ENCODE measurements around the gene CHRM4.

CHRM4 gene

DNA sequence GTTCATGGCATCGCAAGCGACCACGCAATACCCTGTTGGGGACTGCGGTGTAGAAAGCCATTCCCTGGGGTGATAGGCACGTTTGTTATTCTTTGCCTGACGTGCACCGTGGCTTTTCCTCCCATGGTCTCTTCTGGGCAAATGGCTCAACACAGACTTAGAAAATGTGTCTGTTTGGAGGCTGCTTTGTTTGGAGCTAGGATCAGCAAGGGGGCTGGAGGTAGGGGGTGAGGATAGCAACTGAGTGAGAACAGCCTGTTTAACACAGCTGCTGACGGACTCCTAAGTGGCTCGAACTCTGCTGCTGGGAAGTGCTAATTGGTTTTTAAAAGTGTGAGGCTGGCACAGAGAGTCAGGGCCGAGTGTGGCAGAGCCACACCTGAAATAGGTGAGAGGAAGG is 16.1 kb upstream of the CHRM4 start:
- TF ChIP-seq, protein P1, sequence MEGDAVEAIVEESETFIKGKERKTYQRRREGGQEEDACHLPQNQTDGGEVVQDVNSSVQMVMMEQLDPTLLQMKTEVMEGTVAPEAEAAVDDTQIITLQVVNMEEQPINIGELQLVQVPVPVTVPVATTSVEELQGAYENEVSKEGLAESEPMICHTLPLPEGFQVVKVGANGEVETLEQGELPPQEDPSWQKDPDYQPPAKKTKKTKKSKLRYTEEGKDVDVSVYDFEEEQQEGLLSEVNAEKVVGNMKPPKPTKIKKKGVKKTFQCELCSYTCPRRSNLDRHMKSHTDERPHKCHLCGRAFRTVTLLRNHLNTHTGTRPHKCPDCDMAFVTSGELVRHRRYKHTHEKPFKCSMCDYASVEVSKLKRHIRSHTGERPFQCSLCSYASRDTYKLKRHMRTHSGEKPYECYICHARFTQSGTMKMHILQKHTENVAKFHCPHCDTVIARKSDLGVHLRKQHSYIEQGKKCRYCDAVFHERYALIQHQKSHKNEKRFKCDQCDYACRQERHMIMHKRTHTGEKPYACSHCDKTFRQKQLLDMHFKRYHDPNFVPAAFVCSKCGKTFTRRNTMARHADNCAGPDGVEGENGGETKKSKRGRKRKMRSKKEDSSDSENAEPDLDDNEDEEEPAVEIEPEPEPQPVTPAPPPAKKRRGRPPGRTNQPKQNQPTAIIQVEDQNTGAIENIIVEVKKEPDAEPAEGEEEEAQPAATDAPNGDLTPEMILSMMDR (IDR thresholded peaks at IDR 0.05; ENCODE audit: insufficient read depth, low read length, poor library complexity, severe bottlenecking) = no peak
- TF ChIP-seq EZH2phosphoT487 (conservative IDR thresholded peaks at IDR 0.05; ENCODE audit: low read length) = no peak
- Histone ChIP-seq H3F3A (ENCODE audit: insufficient read depth) (no peaks in the 10 kb centered on the region), H3K36me3 (ENCODE audit: low read length) (no peaks in the 10 kb centered on the region), H3K9me3 (ENCODE audit: insufficient read depth, low read length) (no peaks in the 10 kb centered on the region), H4K20me1 (ENCODE audit: low read depth, low read length) (no peaks in the 10 kb centered on the region), H3K9ac (ENCODE audit: low read length) (no peak overlapping the region), H3K4me3 (ENCODE audit: insufficient read depth, low read length, poor library complexity, severe bottlenecking) (no peak overlapping the region), H3K9me2 (replicated peaks; ENCODE audit: insufficient read depth, low read length) (no peaks in the 10 kb centered on the region), H3K79me2 (ENCODE audit: insufficient read depth, low read length) (no peaks in the 10 kb centered on the region), H3K4me2 (ENCODE audit: low read depth, low read length, poor library complexity, severe bottlenecking) (no peak overlapping the region), H2AFZ (ENCODE audit: low read depth, low read length, severe bottlenecking) (no peak overlapping the region), H3K27me3 (ENCODE audit: low read length) (no peaks in the 10 kb centered on the region), H3K27ac (ENCODE audit: low read depth, low read length) (no peak overlapping the region)

DNA sequence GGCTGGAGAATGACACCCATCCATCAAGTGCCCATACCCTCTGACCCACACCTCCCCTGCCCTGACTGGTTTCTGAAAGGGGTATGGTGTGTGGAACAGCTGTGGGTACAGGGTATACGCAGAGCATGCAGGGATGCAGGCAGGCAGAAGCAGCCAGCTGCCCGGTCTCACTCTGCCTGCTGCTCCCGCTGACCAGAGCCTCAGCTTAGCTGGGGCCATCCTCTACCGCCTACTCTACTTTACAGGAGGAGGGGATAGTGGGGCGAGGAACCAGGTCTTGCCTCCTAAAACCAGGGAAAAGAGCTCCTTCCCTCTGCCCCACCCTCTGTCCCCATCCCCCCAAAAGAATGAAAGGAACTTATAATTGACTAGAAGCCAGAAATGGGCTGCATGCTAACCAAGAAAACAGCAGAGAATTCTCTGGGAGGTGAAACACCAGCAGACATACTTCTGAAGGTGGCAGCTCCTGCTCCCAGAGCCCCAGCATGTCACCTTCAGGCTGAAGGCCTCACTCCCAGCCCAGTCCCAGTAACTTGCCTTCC is 13.0 kb upstream of the CHRM4 start:
- no peaks in the 10 kb centered on the region for H3F3A ChIP-seq (ENCODE audit: insufficient read depth)
- no peak for TF ChIP-seq EZH2phosphoT487 (conservative IDR thresholded peaks at IDR 0.05; ENCODE audit: low read length)
- TF ChIP-seq, protein P1 (IDR thresholded peaks at IDR 0.05; ENCODE audit: insufficient read depth, low read length, poor library complexity, severe bottlenecking) = no peak
- H3K79me2 ChIP-seq (ENCODE audit: insufficient read depth, low read length) = no peaks in the 10 kb centered on the region
- no peak overlapping the region for H3K4me3 ChIP-seq (ENCODE audit: insufficient read depth, low read length, poor library complexity, severe bottlenecking)
- H3K27ac ChIP-seq (ENCODE audit: low read depth, low read length) = no peak overlapping the region
- no peaks in the 10 kb centered on the region for H3K27me3 ChIP-seq (ENCODE audit: low read length)
- H3K9ac ChIP-seq (ENCODE audit: low read length) = no peak overlapping the region
- no peaks in the 10 kb centered on the region for H3K9me3 ChIP-seq (ENCODE audit: insufficient read depth, low read length)
- H3K9me2 ChIP-seq (replicated peaks; ENCODE audit: insufficient read depth, low read length) = no peaks in the 10 kb centered on the region
- no peaks in the 10 kb centered on the region for H4K20me1 ChIP-seq (ENCODE audit: low read depth, low read length)
- no peak overlapping the region for H3K4me2 ChIP-seq (ENCODE audit: low read depth, low read length, poor library complexity, severe bottlenecking)
- H2AFZ ChIP-seq (ENCODE audit: low read depth, low read length, severe bottlenecking) = no peak overlapping the region
- H3K36me3 ChIP-seq (ENCODE audit: low read length) = no peaks in the 10 kb centered on the region

DNA sequence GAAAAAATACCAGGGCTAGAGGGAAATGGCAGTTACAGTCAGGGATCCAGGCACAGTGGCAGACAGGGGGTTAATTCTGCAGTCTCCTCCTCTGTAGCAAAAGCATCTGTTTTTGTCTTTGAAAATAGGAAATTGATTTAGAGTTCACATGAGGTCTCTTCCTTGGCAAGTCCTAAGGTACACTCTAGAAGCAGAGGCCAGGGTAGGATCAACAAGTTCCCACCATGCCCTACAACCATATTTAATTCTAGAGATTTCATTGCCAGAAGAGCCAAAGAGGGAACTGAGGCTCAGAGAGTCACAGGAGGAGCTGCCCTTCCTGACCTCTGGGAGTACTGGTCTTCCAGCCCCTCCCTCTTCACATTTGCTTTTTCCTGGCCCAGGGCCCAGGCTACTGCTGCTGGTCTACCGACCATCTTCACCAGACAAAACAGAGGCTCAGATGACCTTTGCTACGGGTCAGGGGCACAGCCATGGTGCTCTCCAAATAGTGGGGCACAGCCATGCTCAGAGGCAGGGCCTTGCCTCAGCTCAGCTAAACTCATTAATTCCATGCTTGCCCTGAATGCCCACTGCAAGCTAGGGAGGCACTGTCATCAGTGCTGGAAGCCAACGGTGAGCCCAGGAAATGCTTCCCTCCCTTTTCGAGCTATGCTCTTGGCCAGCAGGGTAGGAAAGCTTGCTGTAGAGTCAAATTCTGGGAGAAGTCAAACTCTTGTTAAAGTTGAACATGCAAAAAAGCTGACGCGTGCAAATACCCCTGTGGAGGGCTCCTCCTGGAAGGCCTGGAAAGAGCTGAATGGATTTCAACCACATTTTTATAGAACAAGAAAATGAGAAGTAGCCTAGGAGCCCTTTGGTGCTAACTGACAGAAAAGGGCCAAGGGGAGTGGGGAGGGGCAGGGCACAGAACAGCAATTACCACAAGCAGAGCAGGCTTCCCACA is 11.7 kb upstream of the CHRM4 start:
- Histone ChIP-seq H3K27ac (ENCODE audit: low read depth, low read length) (no peak overlapping the region), H3K4me2 (ENCODE audit: low read depth, low read length, poor library complexity, severe bottlenecking) (no peak overlapping the region), H3K36me3 (ENCODE audit: low read length) (no peaks in the 10 kb centered on the region), H2AFZ (ENCODE audit: low read depth, low read length, severe bottlenecking) (no peak overlapping the region), H3F3A (ENCODE audit: insufficient read depth) (no peaks in the 10 kb centered on the region), H3K9ac (ENCODE audit: low read length) (no peak overlapping the region), H3K9me3 (ENCODE audit: insufficient read depth, low read length) (no peaks in the 10 kb centered on the region), H3K4me3 (ENCODE audit: insufficient read depth, low read length, poor library complexity, severe bottlenecking) (no peak overlapping the region), H3K27me3 (ENCODE audit: low read length) (no peaks in the 10 kb centered on the region), H4K20me1 (ENCODE audit: low read depth, low read length) (no peaks in the 10 kb centered on the region), H3K9me2 (replicated peaks; ENCODE audit: insufficient read depth, low read length) (no peaks in the 10 kb centered on the region), H3K79me2 (ENCODE audit: insufficient read depth, low read length) (no peaks in the 10 kb centered on the region)
- TF ChIP-seq, protein P1 (IDR thresholded peaks at IDR 0.05; ENCODE audit: insufficient read depth, low read length, poor library complexity, severe bottlenecking) = no peak
- TF ChIP-seq EZH2phosphoT487 (conservative IDR thresholded peaks at IDR 0.05; ENCODE audit: low read length) = no peak

All from SU-DHL-6 (cell line).